Ascending aorta (tissue), 2 donors: ENCODE measurements around the gene IL22RA1. TPM values are rescaled to one million over a fixed set of nuclear protein-coding genes. Genes with fewer than 3 reads are reported as not detected.

ENCODE experiments used
- DNase-seq, 2 donors: peaks; one replicate each; pipeline ENCODE4 v3.0.0-alpha.2; 2019; ENCODE audit warnings: low spot score in 2 of 2
- H3K27ac ChIP-seq, 2 donors: fragments of 200-600 bp; sonication (generic); one replicate each; pipeline ENCODE4 v1.5.1; 2016 to 2017; ENCODE audit warnings: mild to moderate bottlenecking in 1 of 2
- H3K27me3 ChIP-seq: fragments of 200-600 bp; sonication (generic); one replicate; pipeline ENCODE4 v1.5.1; 2017
- H3K36me3 ChIP-seq, 2 donors: fragments of 200-600 bp; sonication (generic); one replicate each; pipeline ENCODE4 v1.5.1; 2016
- H3K4me1 ChIP-seq, 2 donors: fragments of 200-600 bp; sonication (generic); one replicate each; pipeline ENCODE4 v1.5.1; 2016 to 2017; ENCODE audit warnings: mild to moderate bottlenecking in 1 of 2
- H3K4me3 ChIP-seq, 2 donors: fragments of 200-600 bp; sonication (generic); one replicate each; pipeline ENCODE4 v1.5.1; 2016 to 2017; ENCODE audit warnings: mild to moderate bottlenecking in 1 of 2
- H3K9me3 ChIP-seq, 2 donors: fragments of 200-600 bp; sonication (generic); one replicate each; pipeline ENCODE4 v1.5.1; 2016
- CTCF ChIP-seq, 3 experiments: fragments of 200-600 bp in 2 of 3; fragments of 450-650 bp in 1 of 3; sonication (generic) in 2 of 3; IDR thresholded peaks; one replicate each; pipeline ENCODE4 v1.5.1; 2016 to 2019; ENCODE audit warnings: antibody characterized with exemption in 3 of 3, mild to moderate bottlenecking in 1 of 3, moderate library complexity in 1 of 3
- intact Hi-C: fragments of 100-400 bp; cut with DNase I; formaldehyde crosslinking; loops from one replicate; pipeline ENCODE4 v1.15.1; 2023
- total RNA-seq: library from RNA; depleted of rRNA; stranded (reverse); fragments of >200 nt; gene quantifications from one replicate; pipeline ENCODE4 v1.1.0, GENCODE V29; 2016

IL22RA1 gene
- total RNA-seq, 1 donor from 2014 or later, result not detected

GRCh38 chr1:24089027-24089742, 53.8 kb downstream of the IL22RA1 start:
- Histone ChIP-seq H3K4me3 (no peak overlapping the region), H3K27ac (no peak overlapping the region), H3K9me3 (no peaks in the 10 kb centered on the region), H3K27me3 (no peaks in the 10 kb centered on the region), H3K36me3 (no peaks in the 10 kb centered on the region), H3K4me1 (no peaks in the 10 kb centered on the region)
- TF ChIP-seq CTCF (IDR thresholded peaks at IDR 0.05), result no peak
- intact Hi-C loops, result no loop called here
- DNase-seq, result no peak

- DNase-seq, result no peak
- Histone ChIP-seq H3K27me3 (no peaks in the 10 kb centered on the region), H3K4me1 (no peaks in the 10 kb centered on the region), H3K36me3 (no peaks in the 10 kb centered on the region), H3K4me3 (no peak overlapping the region), H3K27ac (no peak overlapping the region), H3K9me3 (no peaks in the 10 kb centered on the region)
- TF ChIP-seq CTCF (IDR thresholded peaks at IDR 0.05), result no peak
- intact Hi-C loops, result no loop called here
These were observed 56.5 kb downstream of the IL22RA1 start for GRCh38 chr1:24086466-24086865.

DNA sequence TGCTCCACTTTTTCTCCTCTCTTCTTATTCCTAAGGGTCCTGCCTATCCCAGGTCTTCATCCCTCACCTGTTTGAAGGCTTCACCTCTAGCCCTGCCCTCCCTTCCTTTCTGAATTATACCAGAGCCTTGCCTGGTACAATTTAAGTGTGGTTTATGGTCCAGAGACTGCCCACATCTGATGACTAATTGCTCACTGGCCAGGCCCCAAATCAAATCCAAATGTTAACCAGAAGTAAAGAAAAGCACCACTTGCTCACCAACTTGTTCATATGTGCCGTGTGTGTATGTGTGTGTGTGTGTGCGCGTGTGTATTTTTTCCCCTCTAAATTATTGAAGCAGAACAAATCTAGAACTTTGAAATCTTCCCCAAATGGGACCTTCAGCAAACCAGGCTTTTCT, 57.4 kb downstream of the IL22RA1 start:
- H3K4me1 ChIP-seq, result no peaks in the 10 kb centered on the region
- H3K36me3 ChIP-seq, result no peaks in the 10 kb centered on the region
- no peak for TF ChIP-seq CTCF (IDR thresholded peaks at IDR 0.05)
- no peak for DNase-seq
- H3K27me3 ChIP-seq, result no peaks in the 10 kb centered on the region
- no peak overlapping the region for H3K27ac ChIP-seq
- no peak overlapping the region for H3K4me3 ChIP-seq
- H3K9me3 ChIP-seq, result no peaks in the 10 kb centered on the region
- intact Hi-C loops, result no loop called here

- H3K36me3 ChIP-seq, result no peaks in the 10 kb centered on the region
- intact Hi-C loops, result no loop called here
- TF ChIP-seq CTCF (IDR thresholded peaks at IDR 0.05), result no peak
- no peaks in the 10 kb centered on the region for H3K27me3 ChIP-seq
- no peak for DNase-seq
- no peak overlapping the region for H3K4me3 ChIP-seq
- H3K27ac ChIP-seq, result no peak overlapping the region
- no peaks in the 10 kb centered on the region for H3K9me3 ChIP-seq
- no peaks in the 10 kb centered on the region for H3K4me1 ChIP-seq
These were observed 57.9 kb downstream of the IL22RA1 start for GRCh38 chr1:24085007-24085406.

- Histone ChIP-seq H3K4me3 (no peak overlapping the region), H3K36me3 (no peaks in the 10 kb centered on the region), H3K9me3 (no peaks in the 10 kb centered on the region), H3K4me1 (no peaks in the 10 kb centered on the region), H3K27ac (no peak overlapping the region), H3K27me3 (no peaks in the 10 kb centered on the region)
- no peak for TF ChIP-seq CTCF (IDR thresholded peaks at IDR 0.05)
- DNase-seq, result no peak
- intact Hi-C loops, result no loop called here
These were observed 58.9 kb downstream of the IL22RA1 start for GRCh38 chr1:24084050-24084449.

DNA sequence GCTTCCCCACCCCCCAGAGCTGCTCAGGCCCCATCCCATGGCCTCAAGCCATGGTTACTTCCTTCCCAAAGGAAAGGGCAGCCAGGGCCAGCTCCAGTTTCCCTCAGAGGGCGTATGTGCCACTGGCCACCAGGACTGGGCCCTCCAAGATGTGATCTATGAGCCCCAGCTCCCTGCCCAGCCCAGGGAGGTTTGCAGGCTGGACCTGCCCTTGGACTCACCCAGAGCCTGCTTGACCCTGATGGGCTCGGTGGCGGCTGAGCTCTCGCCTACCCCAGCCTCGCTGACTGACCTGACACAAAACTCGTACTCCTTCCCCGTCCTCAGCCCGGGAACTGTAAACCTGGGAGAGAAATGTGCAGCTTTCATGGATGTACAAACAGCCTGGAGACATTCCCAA, 60.6 kb downstream of the IL22RA1 start:
- intact Hi-C loops, result no loop called here
- H3K27me3 ChIP-seq, result no peaks in the 10 kb centered on the region
- no peaks in the 10 kb centered on the region for H3K4me1 ChIP-seq
- TF ChIP-seq CTCF (IDR thresholded peaks at IDR 0.05), result no peak
- H3K9me3 ChIP-seq, result no peaks in the 10 kb centered on the region
- no peaks in the 10 kb centered on the region for H3K36me3 ChIP-seq
- no peak overlapping the region for H3K4me3 ChIP-seq
- no peak for DNase-seq
- H3K27ac ChIP-seq, result no peak overlapping the region
